Common myeloid progenitor, CD34-positive (primary cell): ENCODE results near the gene ZDHHC7.

Source experiments
- CTCF ChIA-PET: fragments of 350-600 bp; sonication (Branson Sonifier 250); formaldehyde crosslinking; loops from one replicate; lab custom pipeline; 2021; ENCODE audit warnings: antibody characterized with exemption; lab: Charles Lee
- POLR2A ChIA-PET: fragments of 350-600 bp; sonication (Branson Sonifier 250); formaldehyde crosslinking; loops from one replicate; lab custom pipeline; 2021; ENCODE audit warnings: antibody characterized with exemption; lab: Charles Lee
- DNase-seq, 3 donors: peaks; one replicate each; pipeline versions ENCODE4 v3.0.0 to v3.0.0-alpha.2; 2013
- H3K27ac ChIP-seq, 2 experiments: 1 replicate in 1 of 2; 2 replicates in 1 of 2; pipeline ENCODE4 v1.7.0; 2013; ENCODE audit warnings: inconsistent platforms in 2 of 2, low read length in 2 of 2, mild to moderate bottlenecking in 2 of 2, low read depth in 1 of 2, moderate library complexity in 1 of 2; ENCODE audit not compliant: severe bottlenecking in 2 of 2, insufficient read depth in 1 of 2, poor library complexity in 1 of 2
- H3K27me3 ChIP-seq, 5 experiments: replicated peaks in 2 of 5; 1 replicate in 3 of 5; 2 replicates in 2 of 5; pipeline versions ENCODE4 v1.6.1 to v1.7.0; 2013; ENCODE audit warnings: low read length in 4 of 5, mild to moderate bottlenecking in 2 of 5, moderate library complexity in 2 of 5, inconsistent platforms in 1 of 5; ENCODE audit not compliant: insufficient read depth in 5 of 5, control insufficient read depth in 4 of 5
- H3K36me3 ChIP-seq, 4 experiments: 1 replicate in 2 of 4; 2 replicates in 2 of 4; pipeline versions ENCODE4 v1.6.1 to v1.7.0; 2013; ENCODE audit warnings: low read length in 3 of 4, control low read depth in 1 of 4, mild to moderate bottlenecking in 1 of 4; ENCODE audit not compliant: control insufficient read depth in 4 of 4, insufficient read depth in 4 of 4
- H3K4me1 ChIP-seq, 4 experiments: 1 replicate in 3 of 4; 2 replicates in 1 of 4; pipeline versions ENCODE4 v1.6.1 to v1.7.1; 2013; ENCODE audit warnings: low read length in 3 of 4, mild to moderate bottlenecking in 3 of 4, control low read depth in 1 of 4, inconsistent platforms in 1 of 4, moderate library complexity in 1 of 4; ENCODE audit not compliant: control insufficient read depth in 4 of 4, insufficient read depth in 4 of 4; ENCODE audit errors: control extremely low read depth in 1 of 4
- H3K4me3 ChIP-seq, 7 experiments: 1 replicate in 4 of 7; 2 replicates in 3 of 7; pipeline versions ENCODE4 v1.5.1 to v1.7.0; 2013; ENCODE audit warnings: mild to moderate bottlenecking in 7 of 7, low read length in 6 of 7, moderate library complexity in 6 of 7, inconsistent platforms in 2 of 7, low read depth in 2 of 7, control low read depth in 1 of 7; ENCODE audit not compliant: insufficient read depth in 4 of 7, control insufficient read depth in 1 of 7; ENCODE audit errors: extremely low read depth in 1 of 7
- H3K9me3 ChIP-seq, 5 experiments: 1 replicate in 4 of 5; 2 replicates in 1 of 5; pipeline versions ENCODE4 v1.6.1 to v1.7.1; 2013; ENCODE audit warnings: low read length in 4 of 5, mild to moderate bottlenecking in 2 of 5, inconsistent platforms in 1 of 5, low read depth in 1 of 5, moderate library complexity in 1 of 5; ENCODE audit not compliant: control insufficient read depth in 4 of 5, insufficient read depth in 2 of 5; ENCODE audit errors: control extremely low read depth in 1 of 5
- WGBS: methylation state at CpG from one replicate; pipeline ENCODE4 v1.1.5; 2013; ENCODE audit not compliant: insufficient coverage; 5-methylcytosine and 5-hydroxymethylcytosine counted together

Gene ZDHHC7

DNA sequence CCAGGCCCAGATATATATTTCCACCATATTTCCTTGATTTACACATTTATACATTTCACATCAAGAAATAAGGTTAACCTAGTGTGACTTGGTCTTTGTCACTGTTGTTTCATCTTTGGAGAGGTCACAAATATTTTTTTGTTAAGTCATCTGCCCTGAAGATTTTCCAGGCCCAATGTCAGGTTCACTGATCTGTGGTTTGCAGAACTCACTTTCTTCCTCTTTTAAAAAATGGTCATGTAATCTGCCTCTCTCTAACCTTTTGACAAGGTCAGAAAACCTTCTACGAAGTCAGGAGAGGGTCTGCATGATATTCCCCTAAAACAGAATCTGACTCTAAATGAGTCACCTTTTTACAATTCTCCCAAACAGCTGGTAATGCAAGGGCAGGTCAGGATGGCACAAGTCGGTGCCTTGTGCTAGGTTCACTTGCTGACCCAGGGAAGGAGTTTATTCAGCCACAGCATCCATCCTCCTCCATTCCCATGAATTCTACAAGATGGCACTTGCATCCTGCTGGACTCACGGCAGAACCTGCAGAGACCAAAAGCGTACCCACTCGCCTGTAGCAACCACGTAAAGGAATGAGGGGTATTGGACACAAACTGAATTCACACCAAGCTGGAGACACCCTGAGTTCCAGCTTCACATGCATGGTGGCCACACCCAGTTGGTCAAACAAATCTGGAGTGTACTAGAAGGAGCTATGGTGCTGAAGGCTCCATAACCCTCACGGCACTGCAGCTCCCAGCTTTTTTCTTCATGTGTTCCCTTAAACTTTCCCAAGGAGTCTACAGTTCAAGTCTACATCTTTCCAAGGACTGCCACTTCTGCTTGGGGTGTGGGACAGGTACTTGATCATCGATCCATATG is 14.7 kb upstream of the ZDHHC7 start:
- Histone ChIP-seq H3K4me3 (peak overlapping the region in 3 of 7 experiments; percentile 21 to 88 (median 37)), H3K9me3 (no peaks in the 10 kb centered on the region), H3K27me3 (peaks cover 0 to 20% (median 4%) of the 10 kb centered on the region in 5 experiments), H3K4me1 (peaks cover 23 to 50% (median 40%) of the 10 kb centered on the region in 4 experiments), H3K27ac (no peak overlapping the region), H3K36me3 (no peaks in the 10 kb centered on the region)
- peak; percentile 69 to 92 (median 92) for DNase-seq
- POLR2A ChIA-PET = interaction anchor here (0.9 to 1.3 kb wide), 2 partner anchors 9 to 30 kb away, joined by 3 to 4 read pairs; no protein-coding TSS in a partner anchor
- CTCF ChIA-PET = interaction anchor here (0.7 to 2.7 kb wide), 12 partner anchors 10 to 89 kb away, joined by 3 to 11 read pairs (median 4); partner anchors contain the start of gene ZDHHC7
- 90% methylated on average over 6 of the region's 8 CpGs for WGBS

DNA sequence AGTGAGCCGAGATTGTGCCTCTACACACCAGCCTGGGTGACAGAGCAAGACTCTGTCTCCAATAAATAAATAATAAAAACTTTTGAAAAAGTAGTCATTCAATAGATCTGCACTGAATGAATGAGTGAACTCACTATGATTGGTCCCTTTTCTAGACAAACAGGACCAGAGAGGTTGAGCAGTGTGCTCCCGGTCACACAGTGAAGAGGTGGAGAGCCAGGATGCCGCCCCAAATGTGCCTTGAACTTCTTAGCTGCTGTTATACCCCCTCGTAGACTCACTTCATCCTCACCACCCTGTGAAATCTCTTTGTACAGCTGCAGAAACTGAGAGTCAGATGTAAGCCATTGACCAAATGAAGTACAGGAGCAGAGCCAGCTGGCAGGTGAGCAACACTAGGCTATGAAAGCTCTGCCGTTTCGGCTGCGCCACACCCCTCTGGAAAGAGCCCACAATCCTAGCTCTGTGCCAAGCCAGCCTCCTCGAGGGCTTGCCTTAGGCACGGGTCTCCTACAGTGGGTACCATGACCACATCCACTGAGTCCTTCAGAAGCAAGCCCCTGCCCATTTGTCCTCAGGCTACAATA is 8.4 kb upstream of the ZDHHC7 start:
- Histone ChIP-seq H3K27ac (no peak overlapping the region), H3K4me1 (peaks cover 6 to 36% (median 24%) of the 10 kb centered on the region in 4 experiments), H3K9me3 (no peaks in the 10 kb centered on the region), H3K4me3 (no peak overlapping the region), H3K36me3 (no peaks in the 10 kb centered on the region), H3K27me3 (no peaks in the 10 kb centered on the region)
- 99% methylated on average over 8 of the region's 9 CpGs for WGBS
- ChIA-PET CTCF (interaction anchor here (1.1 to 1.8 kb wide), 3 partner anchors 23 to 67 kb away, joined by 3 to 4 read pairs (median 4); no protein-coding TSS in a partner anchor), POLR2A (no interaction called here)
- no peak for DNase-seq

DNA sequence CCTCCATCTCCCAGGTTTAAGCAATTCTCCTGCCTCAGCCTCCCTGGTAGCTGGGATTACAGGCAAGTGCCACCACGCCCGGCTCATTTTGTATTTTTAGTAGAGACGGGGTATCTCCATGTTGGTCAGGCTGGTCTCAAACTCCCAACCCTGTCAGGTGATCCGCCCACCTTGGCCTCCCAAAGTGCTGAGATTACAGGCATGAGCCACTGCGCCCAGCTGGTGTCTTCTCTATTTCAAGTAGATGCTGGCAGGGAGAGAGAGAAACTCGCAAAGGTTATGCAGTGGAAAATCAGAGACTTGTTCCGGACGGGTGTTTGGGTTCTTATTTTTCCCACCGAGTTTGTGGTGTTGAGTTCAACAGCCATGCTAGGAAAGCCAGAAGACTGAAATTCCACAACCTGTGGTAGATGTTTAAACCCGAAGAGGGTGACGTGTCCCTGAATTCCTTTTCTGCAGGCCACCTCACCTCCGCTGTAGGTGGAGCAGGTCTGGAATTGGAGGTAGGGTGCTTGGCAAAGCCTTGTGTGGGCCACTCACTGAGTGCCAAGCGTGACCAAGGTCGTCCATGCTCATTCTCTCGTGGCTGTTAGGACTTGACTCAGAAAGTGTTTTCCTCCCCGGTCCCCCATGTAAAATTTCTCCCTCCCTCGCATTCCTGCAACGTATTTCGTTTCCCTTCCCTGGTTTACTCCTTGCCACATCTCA is 7.3 kb upstream of the ZDHHC7 start:
- no peak for DNase-seq
- Histone ChIP-seq H3K9me3 (no peaks in the 10 kb centered on the region), H3K36me3 (no peaks in the 10 kb centered on the region), H3K27ac (no peak overlapping the region), H3K27me3 (no peaks in the 10 kb centered on the region), H3K4me1 (peaks cover 6 to 37% (median 24%) of the 10 kb centered on the region in 4 experiments), H3K4me3 (no peak overlapping the region)
- CTCF ChIA-PET = no interaction called here
- WGBS = 98% methylated on average over 17 of the region's 19 CpGs
- POLR2A ChIA-PET = no interaction called here

DNA sequence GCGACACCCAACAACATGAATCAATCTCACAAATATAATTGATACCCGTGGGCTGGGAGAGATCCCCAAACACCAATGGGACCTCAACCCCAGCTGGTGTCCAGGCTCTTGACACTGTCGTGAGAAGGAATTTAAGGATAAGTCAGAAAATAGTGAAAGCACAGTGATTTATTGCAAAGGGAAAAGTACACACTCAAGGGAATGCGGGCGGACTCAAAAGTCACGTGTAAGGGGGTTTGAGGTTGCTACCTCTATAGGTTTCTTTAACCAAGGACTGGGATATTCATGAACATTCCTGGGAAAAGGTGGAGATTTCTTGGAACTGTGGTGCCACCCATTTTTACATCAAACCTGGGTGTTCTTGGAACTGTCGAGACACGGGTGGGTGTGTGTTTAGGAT is 6.3 kb upstream of the ZDHHC7 start:
- 88% methylated on average over 3 of the region's 8 CpGs for WGBS
- no peaks in the 10 kb centered on the region for H3K9me3 ChIP-seq
- H3K36me3 ChIP-seq = no peaks in the 10 kb centered on the region
- H3K27ac ChIP-seq = no peak overlapping the region
- H3K27me3 ChIP-seq = no peaks in the 10 kb centered on the region
- peak overlapping the region in 1 of 7 experiments; percentile 19 for H3K4me3 ChIP-seq
- H3K4me1 ChIP-seq = peaks cover 6 to 37% (median 24%) of the 10 kb centered on the region in 4 experiments
- no peak for DNase-seq
- ChIA-PET POLR2A (interaction anchor here (1.6 kb wide), 1 partner anchor 9 kb away, joined by 4 read pairs; the partner anchor contains the start of gene KIAA0513), CTCF (no interaction called here)

DNA sequence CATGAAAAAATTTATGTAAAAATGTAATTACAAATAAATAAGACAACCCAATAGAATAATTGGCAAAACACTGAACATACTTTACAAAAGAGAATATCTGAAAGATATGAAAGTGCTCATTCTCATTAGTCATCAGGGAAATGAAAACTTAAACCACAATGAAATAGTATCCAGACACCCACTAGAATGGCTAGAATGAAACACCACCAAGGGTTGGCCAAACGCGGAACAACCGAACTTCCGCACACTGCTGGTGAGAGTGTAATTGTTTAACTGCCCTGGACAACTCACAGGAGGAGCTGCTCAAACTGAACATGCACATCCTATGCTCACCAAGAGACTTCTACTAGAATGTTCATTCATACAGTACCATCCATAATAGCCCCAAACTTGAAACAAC is 5.8 kb upstream of the ZDHHC7 start:
- Histone ChIP-seq H3K27me3 (no peaks in the 10 kb centered on the region), H3K9me3 (no peaks in the 10 kb centered on the region), H3K4me3 (peak overlapping the region in 3 of 7 experiments; percentile 9 to 53 (median 45)), H3K27ac (peak overlapping the region in 1 of 2 experiments; percentile 54), H3K4me1 (peaks cover 6 to 37% (median 25%) of the 10 kb centered on the region in 4 experiments), H3K36me3 (no peaks in the 10 kb centered on the region)
- WGBS = 0% methylated on average over 1 of the region's 4 CpGs
- DNase-seq = peak; percentile 79 to 94 (median 93)
- ChIA-PET CTCF (no interaction called here), POLR2A (interaction anchor here (1.6 kb wide), 1 partner anchor 10 kb away, joined by 4 read pairs; the partner anchor contains the start of gene KIAA0513)

DNA sequence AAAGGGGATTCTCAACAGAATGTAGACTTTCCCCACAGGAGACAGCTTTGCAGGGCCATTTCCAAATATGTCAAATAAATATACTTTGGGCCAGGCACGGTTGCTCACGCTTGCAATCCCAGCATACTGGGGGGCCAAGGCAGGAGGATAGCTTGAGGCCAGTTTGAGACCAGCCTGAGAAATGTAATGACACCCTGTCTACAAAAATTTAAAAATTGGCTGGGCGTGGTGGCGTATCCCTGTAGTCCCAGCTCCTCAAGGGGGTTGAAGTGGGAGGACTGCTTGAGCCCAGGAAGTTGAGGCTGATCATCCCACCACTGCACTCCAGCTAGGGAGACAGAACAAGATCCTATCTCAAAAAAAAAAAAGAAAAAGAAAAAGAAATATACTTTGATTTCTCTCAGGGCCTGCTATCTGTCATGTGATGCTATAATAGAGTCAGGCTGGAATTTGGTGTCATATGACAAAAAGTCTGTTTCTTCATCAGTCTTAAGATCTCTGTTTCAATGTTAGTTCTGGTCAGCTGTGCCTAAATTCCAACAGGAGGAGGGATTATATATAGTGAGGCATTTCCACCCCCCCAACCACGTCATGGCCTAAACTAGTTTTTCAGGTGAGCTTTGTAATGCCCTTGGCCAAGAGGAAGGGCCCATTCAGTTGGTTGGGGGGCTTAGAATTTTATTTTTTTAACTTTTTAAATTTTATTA is 4.3 kb upstream of the ZDHHC7 start:
- H3K27ac ChIP-seq = no peak overlapping the region
- no peak for DNase-seq
- no peaks in the 10 kb centered on the region for H3K27me3 ChIP-seq
- ChIA-PET POLR2A (interaction anchor here (0.6 kb wide), 1 partner anchor 112 kb away, joined by 3 read pairs; no protein-coding TSS in a partner anchor), CTCF (interaction anchor here (0.7 to 1.3 kb wide), 3 partner anchors 10 to 341 kb away, joined by 3 to 7 read pairs (median 3); no protein-coding TSS in a partner anchor)
- H3K4me1 ChIP-seq = peaks cover 6 to 41% (median 30%) of the 10 kb centered on the region in 4 experiments
- 98% methylated on average over 4 of the region's 5 CpGs for WGBS
- no peaks in the 10 kb centered on the region for H3K36me3 ChIP-seq
- no peaks in the 10 kb centered on the region for H3K9me3 ChIP-seq
- no peak overlapping the region for H3K4me3 ChIP-seq
